GM21390 (cell line): Measurements from ENCODE around the gene FRG2.
"Not testable (repeated sequence)": the region's sequence is repeated elsewhere in the genome, so short reads cannot be mapped to it uniquely, and the experiment has no call there.

Experiments
- ATAC-seq: cut with Tn5 transposase; IDR thresholded peaks from one replicate; pipeline ENCODE4 v1.9.1; 2021; ENCODE audit not compliant: unreplicated experiment

FRG2 gene

DNA sequence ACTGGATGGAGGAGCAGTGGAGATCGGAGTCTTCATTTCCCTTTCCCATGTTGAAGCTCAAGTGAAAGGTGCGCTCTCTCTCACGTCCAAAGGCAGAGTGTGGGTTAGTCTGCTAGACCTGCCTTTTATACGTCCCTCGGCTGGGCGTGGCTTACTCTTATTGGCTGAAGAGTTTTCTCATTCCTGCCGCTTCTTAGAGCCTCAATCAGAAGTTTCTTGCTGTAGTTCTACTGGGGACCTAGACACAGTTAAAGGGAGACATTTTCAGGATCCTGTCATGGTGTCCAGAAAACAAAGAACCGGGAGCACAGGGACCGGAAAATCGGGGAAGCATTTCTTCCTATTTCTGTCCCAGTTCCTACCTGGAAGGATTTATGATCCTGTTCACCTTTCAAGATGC lies at the start of gene FRG2:
Gene FRG2 (minus strand): TSS at position 101 of the 400 bp plus-strand sequence. CDS start 52 bp downstream, at position 49.
- not testable (repeated sequence) for ATAC-seq

- not testable (repeated sequence) for ATAC-seq
Observed at GRCh38 chr4:190068351-190068750, 41.3 kb upstream of the FRG2 start.

DNA sequence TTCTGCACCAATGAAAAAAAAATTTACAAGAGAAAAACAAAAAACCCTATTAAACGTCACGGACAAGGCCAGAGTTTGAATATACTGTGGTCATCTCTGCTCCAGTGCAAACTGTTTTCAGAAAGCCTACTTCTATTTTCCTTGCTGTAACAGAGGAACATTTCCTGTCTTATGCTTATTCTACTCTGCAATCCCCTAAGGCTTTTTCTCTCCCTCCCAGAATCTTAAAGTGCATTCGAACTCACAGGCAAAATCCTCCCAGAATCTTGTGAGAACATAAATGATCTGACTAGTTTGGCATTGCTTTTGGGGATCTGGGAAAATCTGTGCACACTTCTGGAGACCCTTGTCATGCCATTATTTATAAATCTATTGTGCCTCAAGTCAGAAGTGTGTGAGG lies 37.7 kb upstream of the FRG2 start:
- not testable (repeated sequence) for ATAC-seq

DNA sequence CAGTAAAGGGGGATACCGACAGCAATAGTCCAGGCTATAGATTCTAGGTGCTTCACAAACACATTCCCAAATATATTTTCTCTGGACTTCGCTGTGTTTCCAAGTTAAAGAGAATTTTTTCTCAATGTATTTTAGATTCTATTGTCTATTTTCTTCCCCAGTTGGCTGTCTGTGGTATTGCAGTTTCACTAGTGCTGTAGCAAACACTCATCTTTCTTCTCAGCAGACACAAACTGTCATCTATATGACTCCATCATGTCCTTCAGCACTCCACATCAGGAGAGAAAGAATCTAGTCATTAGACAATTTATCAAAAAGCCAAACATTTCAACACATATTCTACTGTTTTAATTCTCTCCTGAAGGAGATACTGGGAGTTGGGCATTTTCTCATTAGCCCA lies 37.3 kb upstream of the FRG2 start, which contains the start of gene DBET:
Gene DBET (plus strand): TSS at position 161 of the 400 bp plus-strand sequence.
- ATAC-seq, result not testable (repeated sequence)

GRCh38 chr4:190058997-190059396 lies 31.9 kb upstream of the FRG2 start:
- ATAC-seq, result not testable (repeated sequence)

GRCh38 chr4:190049378-190050239 lies 22.6 kb upstream of the FRG2 start:
- not testable (repeated sequence) for ATAC-seq

GRCh38 chr4:190047627-190048026 lies 20.6 kb upstream of the FRG2 start:
- ATAC-seq, result not testable (repeated sequence)

DNA sequence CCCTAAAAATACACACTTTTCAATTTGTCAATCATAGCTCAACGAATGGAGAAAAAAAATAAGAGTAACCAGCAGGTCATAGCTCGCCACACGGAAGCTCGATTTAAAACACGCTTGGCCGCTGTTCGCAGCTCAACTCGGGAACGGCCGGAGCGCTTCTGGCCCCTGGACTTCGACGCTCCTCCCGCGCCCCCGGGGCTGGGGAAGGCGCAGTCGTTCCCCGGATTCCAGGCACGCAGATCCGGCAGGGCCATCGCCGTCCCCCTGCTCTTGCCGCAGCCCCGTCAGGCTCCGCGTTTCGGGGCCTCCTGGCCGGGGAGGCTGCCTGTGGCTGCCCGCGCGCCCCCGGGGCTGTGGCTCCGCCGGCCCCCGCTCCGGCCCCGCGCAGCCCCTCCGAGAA lies 13.8 kb upstream of the FRG2 start:
- not testable (repeated sequence) for ATAC-seq

DNA sequence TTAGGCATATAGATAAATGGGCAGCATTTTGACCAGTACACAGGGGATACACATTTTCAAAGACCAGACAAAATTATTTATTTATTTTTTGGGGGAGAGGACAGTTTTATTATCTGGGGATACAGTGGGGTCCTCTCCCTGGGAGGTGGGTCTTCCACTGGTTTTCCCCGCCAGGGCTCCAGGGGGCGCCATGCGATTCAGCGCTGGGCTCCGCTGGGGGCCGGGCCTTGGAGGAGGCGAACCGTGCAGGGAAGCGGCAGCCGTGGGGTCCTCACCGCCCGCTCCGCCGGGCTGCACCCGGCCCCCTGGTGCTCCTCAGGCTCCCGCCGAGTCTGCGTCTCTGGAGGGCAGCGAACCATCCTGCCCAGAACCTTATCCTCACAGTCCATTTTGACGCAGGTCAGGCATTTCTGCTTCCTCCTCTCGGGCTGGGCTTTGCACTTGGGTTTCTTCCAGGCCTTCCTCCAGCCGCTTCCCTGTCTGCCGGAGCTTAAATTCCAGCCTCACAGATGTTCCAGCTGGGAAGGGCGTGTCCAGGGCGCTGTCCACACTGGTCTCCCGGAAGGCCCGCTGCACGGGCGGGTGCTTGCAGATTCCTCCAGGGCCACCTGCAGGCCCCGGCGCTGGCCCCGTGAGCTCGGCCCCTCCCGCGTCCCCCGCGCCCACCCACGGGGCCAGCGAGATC lies 10.8 kb upstream of the FRG2 start:
- peak; percentile 64 for ATAC-seq

DNA sequence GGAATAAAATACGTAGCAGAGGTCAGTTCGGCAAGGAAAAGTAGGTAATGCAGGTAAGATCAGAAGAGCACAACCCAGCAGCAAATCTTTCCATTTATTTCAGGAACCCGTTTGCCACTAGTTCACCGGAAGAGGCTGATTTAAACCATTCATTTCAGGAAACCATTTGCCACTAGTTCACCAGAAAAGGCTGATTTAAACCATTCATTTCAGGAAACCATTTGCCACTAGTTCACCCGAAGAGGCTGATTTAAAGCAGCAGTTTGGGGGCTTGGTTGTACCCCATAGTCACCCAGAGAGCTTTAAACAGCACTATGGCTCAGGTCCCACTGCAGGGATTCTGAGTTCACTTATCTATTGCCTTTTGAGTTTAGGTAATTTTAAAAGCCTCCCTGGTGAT lies 4.2 kb upstream of the FRG2 start:
- ATAC-seq, result not testable (repeated sequence)

DNA sequence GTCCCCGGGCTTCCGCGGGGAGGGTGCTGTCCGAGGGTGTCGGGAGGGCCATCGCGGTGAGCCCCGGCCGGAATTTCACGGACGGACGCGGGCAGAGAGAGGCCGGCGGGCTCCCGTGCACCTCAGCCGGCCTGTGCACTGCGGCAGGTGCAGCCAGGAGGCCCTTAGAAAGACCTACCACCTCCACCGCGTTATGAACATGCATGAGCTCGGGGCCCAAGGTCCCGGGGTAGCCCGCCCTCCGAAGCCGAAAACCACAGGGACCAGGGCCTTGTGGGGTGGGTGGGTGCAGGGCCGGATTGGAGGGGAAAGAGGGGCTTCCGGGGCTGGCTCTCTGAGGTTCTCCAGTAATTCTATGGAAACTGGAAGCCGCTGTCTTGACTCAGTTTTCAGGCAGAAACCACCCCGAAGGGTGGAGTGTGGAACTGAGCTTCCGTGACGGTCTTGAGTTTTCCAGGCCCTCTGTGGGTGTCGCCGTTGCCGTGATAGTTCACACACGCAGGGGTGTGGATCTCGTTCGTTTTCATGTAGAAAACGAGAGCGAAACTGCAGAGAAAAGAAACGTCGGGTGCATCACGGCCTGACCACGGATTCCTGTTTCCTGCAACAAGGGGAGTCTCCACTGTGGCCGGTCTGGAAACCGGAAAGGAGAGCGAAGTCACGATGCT lies 4.3 kb downstream of the FRG2 start:
- not testable (repeated sequence) for ATAC-seq

GRCh38 chr4:190021973-190022372 lies 5.1 kb downstream of the FRG2 start:
- not testable (repeated sequence) for ATAC-seq

- ATAC-seq, result no peak
Observed at GRCh38 chr4:190020790-190021717, 6.0 kb downstream of the FRG2 start.

DNA sequence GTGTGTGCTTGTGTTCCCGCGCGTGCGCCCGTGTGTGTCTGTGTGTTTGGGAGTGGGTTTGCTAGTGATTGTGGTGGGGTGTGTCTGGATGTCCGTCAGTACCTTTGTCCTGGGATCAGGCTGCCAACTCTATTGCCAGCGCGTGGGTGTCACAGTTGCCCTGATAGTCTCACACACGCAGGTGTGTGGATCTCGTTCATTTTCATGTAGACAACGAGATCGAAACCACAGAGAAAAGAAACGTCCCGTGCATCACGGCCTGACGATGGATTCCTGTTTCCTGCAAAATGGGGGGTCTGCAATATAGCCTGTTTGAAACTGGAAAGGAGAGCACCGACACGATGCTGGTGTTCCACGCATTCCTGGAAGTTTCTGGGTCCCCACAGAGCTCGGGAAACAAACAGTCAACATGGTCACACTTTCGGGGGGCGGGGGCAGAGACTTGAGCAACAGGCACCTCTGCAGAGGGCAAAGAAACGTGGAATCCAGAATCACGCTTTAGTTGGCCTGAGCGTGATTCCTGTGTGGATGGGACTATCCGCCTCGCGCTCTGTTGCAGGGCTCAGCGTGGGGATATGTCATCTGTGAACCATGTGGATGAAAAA lies 7.1 kb downstream of the FRG2 start:
- ATAC-seq, result not testable (repeated sequence)

- ATAC-seq, result no peak
Observed at GRCh38 chr4:190019023-190019858, 7.8 kb downstream of the FRG2 start.

GRCh38 chr4:190018201-190018920 lies 8.7 kb downstream of the FRG2 start:
- no peak for ATAC-seq

DNA sequence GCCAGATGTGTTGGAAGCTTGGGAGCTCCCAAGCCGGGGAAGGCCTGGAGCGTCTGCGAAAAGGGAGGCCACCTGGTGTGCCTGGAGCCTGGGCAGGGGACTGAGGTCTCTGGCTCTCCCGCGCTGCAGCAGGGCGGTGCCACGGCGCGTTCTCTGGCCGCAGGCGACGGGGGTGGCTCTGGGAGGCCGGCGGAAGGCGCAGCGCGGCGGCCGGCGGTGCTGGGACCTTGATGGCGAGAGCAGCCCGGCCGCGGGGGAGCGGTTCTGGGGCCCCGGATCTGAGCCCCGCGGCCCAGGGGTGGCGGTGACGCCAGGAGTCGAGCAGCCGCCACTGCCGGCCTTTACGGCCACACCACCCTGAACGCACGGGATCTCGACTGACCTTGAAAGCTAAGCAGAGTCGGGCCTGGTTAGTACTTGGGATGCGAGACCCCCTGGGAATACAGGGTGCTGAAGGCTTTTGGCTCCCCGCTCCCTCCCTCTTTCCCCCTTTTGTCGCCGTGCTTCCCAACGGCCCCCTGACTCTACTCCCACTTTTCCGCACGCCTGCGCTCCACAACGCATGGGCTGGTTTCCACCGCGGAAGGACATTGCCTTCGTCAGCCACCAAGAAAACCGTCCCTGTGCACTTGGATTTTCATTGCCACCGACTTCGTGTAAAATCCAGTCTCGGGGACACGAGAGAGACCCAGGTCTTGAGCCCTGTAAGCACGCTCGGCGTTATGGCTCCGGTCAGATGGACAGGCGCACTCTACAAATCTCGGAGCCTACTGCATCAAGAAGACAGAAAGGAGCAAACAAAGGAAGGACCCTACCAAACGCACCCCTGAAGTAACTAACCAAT lies 9.5 kb downstream of the FRG2 start:
- ATAC-seq, result no peak
